SK-N-MC (cell line): ENCODE measurements around the gene RGS3.

Source experiments
- EZH2 ChIP-seq: fragments of 200-600 bp; sonication (generic); IDR thresholded peaks from one replicate; pipeline ENCODE4 v1.6.1; 2017; ENCODE audit warnings: antibody characterized with exemption
- FOXP2 ChIP-seq: optimal IDR thresholded peaks from 2 replicates; pipeline ENCODE3; 2011; ENCODE audit warnings: mild to moderate bottlenecking, moderate library complexity; ENCODE audit not compliant: insufficient read depth; ENCODE audit errors: extremely low read length, control extremely low read depth
- POLR2AphosphoS5 ChIP-seq: IDR thresholded peaks from 2 replicates; pipeline ENCODE4 v1.6.1; 2012; ENCODE audit warnings: mild to moderate bottlenecking, low read depth, low read length, borderline replicate concordance

- TF ChIP-seq EZH2 (no peak), POLR2AphosphoS5 (no peak), FOXP2 (no peak)
Observed at GRCh38 chr9:113582698-113583200, 119.2 kb downstream of the RGS3 start.
